Mesendoderm (in vitro differentiated cells): Measurements from ENCODE around the gene TMEM86B. TPM values are rescaled to one million over a fixed set of nuclear protein-coding genes. Genes with fewer than 3 reads are reported as not detected.

Source experiments
- DNase-seq: peaks from one replicate; pipeline ENCODE4 v3.0.0; 2013
- H2AK5ac ChIP-seq: 2 replicates; pipeline ENCODE4 v1.6.1; 2013; ENCODE audit warnings: low read length, inconsistent platforms
- H2BK120ac ChIP-seq: 2 replicates; pipeline ENCODE4 v1.6.1; 2013; ENCODE audit warnings: low read depth, mild to moderate bottlenecking, low read length, moderate library complexity, mixed read lengths
- H2BK15ac ChIP-seq: replicated peaks from 2 replicates; pipeline ENCODE4 v1.6.1; 2013; ENCODE audit warnings: low read depth, mild to moderate bottlenecking, moderate library complexity
- H2BK5ac ChIP-seq: 2 replicates; pipeline ENCODE4 v1.6.1; 2013; ENCODE audit warnings: low read length, inconsistent platforms
- H3K18ac ChIP-seq: 2 replicates; pipeline ENCODE4 v1.6.1; 2013; ENCODE audit warnings: mild to moderate bottlenecking, low read length, mixed read lengths
- H3K23ac ChIP-seq: one replicate; pipeline ENCODE4 v1.6.1; 2013; ENCODE audit warnings: low read length
- H3K27ac ChIP-seq: 2 replicates; pipeline ENCODE4 v1.5.1; 2013; ENCODE audit warnings: low read depth, mild to moderate bottlenecking, inconsistent platforms, low read length, moderate library complexity
- H3K27me3 ChIP-seq: 2 replicates; pipeline ENCODE4 v1.6.1; 2013; ENCODE audit warnings: low read length, control low read depth, mild to moderate bottlenecking, inconsistent platforms; ENCODE audit not compliant: insufficient read depth, poor library complexity
- H3K36me3 ChIP-seq: 2 replicates; pipeline ENCODE4 v1.6.1; 2013; ENCODE audit warnings: low read length, inconsistent platforms; ENCODE audit not compliant: control insufficient read depth, insufficient read depth
- H3K4ac ChIP-seq: one replicate; pipeline ENCODE4 v1.6.1; 2013; ENCODE audit warnings: low read depth, mild to moderate bottlenecking, low read length, moderate library complexity
- H3K4me1 ChIP-seq: 2 replicates; pipeline ENCODE4 v1.6.1; 2013; ENCODE audit warnings: low read depth, low read length, inconsistent platforms; ENCODE audit not compliant: control insufficient read depth
- H3K4me2 ChIP-seq: 2 replicates; pipeline ENCODE4 v1.6.1; 2013; ENCODE audit warnings: low read length
- H3K4me3 ChIP-seq: 2 replicates; pipeline ENCODE4 v1.5.1; 2013; ENCODE audit warnings: mild to moderate bottlenecking, low read length
- H3K56ac ChIP-seq: one replicate; pipeline ENCODE4 v1.6.1; 2013; ENCODE audit warnings: low read length
- H3K79me1 ChIP-seq: 2 replicates; pipeline ENCODE4 v1.6.1; 2013; ENCODE audit warnings: low read length, inconsistent platforms
- H3K79me2 ChIP-seq: 2 replicates; pipeline ENCODE4 v1.6.1; 2013; ENCODE audit warnings: mild to moderate bottlenecking, low read length; ENCODE audit not compliant: control insufficient read depth, insufficient read depth
- H3K9ac ChIP-seq: 2 replicates; pipeline ENCODE4 v1.6.1; 2013; ENCODE audit warnings: low read length, inconsistent platforms
- H4K5ac ChIP-seq: one replicate; pipeline ENCODE4 v1.6.1; 2013; ENCODE audit warnings: low read length
- H4K8ac ChIP-seq: one replicate; pipeline ENCODE4 v1.6.1; 2013; ENCODE audit warnings: low read depth, mild to moderate bottlenecking, control low read depth, low read length, moderate library complexity
- WGBS: extraction: QIAGEN DNeasy Blood & Tissue Kit; methylation state at CpG from one replicate; pipeline ENCODE4 v1.1.7; 2013; ENCODE audit warnings: low lambda C conversion rate, missing lambda C conversion rate; ENCODE audit not compliant: insufficient coverage; ENCODE audit errors: extremely low coverage; 5-methylcytosine and 5-hydroxymethylcytosine counted together
- small RNA-seq: library from polyadenylated mRNA; stranded (forward); fragments of <200 nt; extraction: miRNeasy Mini kit (QIAGEN cat#:217004); gene quantifications from one replicate; pipeline ENCODE3, GENCODE V24; 2013; ENCODE audit not compliant: insufficient read depth

TMEM86B gene

DNA sequence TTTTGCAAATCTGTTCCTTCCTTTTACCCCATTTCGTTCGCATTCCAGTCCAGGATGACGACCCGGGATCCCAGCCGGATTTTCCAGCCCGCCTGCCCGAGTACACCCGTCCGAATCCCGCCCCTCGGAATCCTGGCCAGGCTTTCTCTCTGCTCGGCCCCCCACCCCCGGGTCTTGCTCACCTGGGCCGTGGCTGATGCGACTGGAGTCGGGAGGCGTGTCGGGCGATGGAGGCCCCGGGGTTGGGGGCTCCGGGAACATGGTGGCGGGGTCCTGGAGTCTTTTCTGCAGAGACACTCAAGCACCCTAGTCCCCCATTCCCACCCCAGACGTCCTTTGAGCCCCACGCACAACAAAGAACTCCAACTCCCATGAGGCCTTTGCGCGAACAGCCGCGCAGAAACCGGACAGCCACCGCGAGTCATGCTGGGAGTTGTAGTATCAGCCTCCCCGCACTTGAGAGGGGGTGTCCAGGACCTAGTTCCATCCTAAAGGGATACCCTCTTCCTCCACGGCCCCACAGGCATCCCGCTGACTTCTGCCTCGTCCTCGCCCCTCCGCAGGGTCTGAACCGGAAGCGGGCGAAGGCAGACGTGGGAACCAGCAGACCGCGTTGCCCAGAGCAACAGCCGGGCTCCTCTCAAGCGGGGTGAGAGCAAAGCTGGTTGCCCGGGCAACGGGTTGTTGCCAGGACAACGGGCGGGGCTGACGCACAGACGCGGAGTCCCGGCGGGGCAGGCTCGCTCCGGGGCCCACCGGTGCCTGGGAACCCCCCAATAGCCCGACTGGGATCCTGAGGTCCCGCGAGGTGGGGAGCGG lies 49.6 kb downstream of the TMEM86B start:
- H3K27me3 ChIP-seq, result no peaks in the 10 kb centered on the region
- H3K4me1 ChIP-seq, result no peaks in the 10 kb centered on the region
- H2BK15ac ChIP-seq, result no peak overlapping the region
- H3K79me1 ChIP-seq, result no peaks in the 10 kb centered on the region
- H3K23ac ChIP-seq, result no peak overlapping the region
- no CpG with 5 or more reads among the region's 61 CpGs for WGBS
- no peak overlapping the region for H3K18ac ChIP-seq
- peak; percentile 95 for DNase-seq
- no peaks in the 10 kb centered on the region for H3K79me2 ChIP-seq
- no peak overlapping the region for H3K9ac ChIP-seq
- H4K5ac ChIP-seq, result no peak overlapping the region
- H2BK120ac ChIP-seq, result no peak overlapping the region
- H3K36me3 ChIP-seq, result no peaks in the 10 kb centered on the region
- H3K56ac ChIP-seq, result no peak overlapping the region
- no peak overlapping the region for H4K8ac ChIP-seq
- H3K4me2 ChIP-seq, result peak overlapping the region; percentile 77
- H3K4me3 ChIP-seq, result no peak overlapping the region
- H2BK5ac ChIP-seq, result no peak overlapping the region
- H3K27ac ChIP-seq, result no peak overlapping the region
- no peak overlapping the region for H3K4ac ChIP-seq
- H2AK5ac ChIP-seq, result no peak overlapping the region

Small RNAs within 50 kb of the gene (small RNA-seq; reads per million reads assigned to genes)
- not detected for gene MIR6802
- gene MIR6803, result not detected
- 0.54 reads per million for gene MIR6804
